CD4-positive, CD25-positive, alpha-beta regulatory T cell (primary cell): Measurements from ENCODE around the gene RAB6B. TPM values are rescaled to one million over a fixed set of nuclear protein-coding genes. Genes with fewer than 3 reads are reported as not detected.

Experiments
- ATAC-seq, 2 donors: fragments of 150-1000 bp; cut with Tn5 transposase; one replicate each; pipeline ENCODE4 v1.10.0; 2021; ENCODE audit warnings: low read depth in 2 of 2, moderate number of reproducible peaks in 2 of 2, moderate library complexity in 1 of 2
- DNase-seq, 3 donors: peaks; one replicate each; pipeline versions ENCODE4 v3.0.0 to v3.0.0-alpha.2; 2012 to 2022; ENCODE audit warnings: mixed read lengths in 1 of 3
- H3K27ac ChIP-seq: one replicate; pipeline ENCODE4 v1.7.0; 2013; ENCODE audit warnings: mild to moderate bottlenecking, low read length; ENCODE audit not compliant: insufficient read depth, poor library complexity, severe bottlenecking
- H3K27me3 ChIP-seq: one replicate; pipeline ENCODE4 v1.7.0; 2013; ENCODE audit warnings: low read length; ENCODE audit not compliant: control insufficient read depth, insufficient read depth
- H3K36me3 ChIP-seq: one replicate; pipeline ENCODE4 v1.7.0; 2013; ENCODE audit warnings: mild to moderate bottlenecking, low read length, moderate library complexity; ENCODE audit not compliant: control insufficient read depth, insufficient read depth
- H3K4me1 ChIP-seq: 2 replicates; pipeline ENCODE4 v1.7.0; 2013; ENCODE audit warnings: mild to moderate bottlenecking, low read length; ENCODE audit not compliant: insufficient read depth, control insufficient read depth, poor library complexity, severe bottlenecking
- H3K4me3 ChIP-seq: one replicate; pipeline ENCODE4 v1.7.0; 2013; ENCODE audit warnings: low read depth, mild to moderate bottlenecking, low read length, moderate library complexity
- H3K9me3 ChIP-seq, 2 experiments: 1 replicate in 1 of 2; 2 replicates in 1 of 2; pipeline ENCODE4 v1.7.0; 2013; ENCODE audit warnings: low read length in 2 of 2, mild to moderate bottlenecking in 1 of 2, moderate library complexity in 1 of 2; ENCODE audit not compliant: control insufficient read depth in 2 of 2
- H3K27ac Mint-ChIP-seq, 3 donors: one replicate each; pipeline ENCODE4 v1.8.0; 2020 to 2022; ENCODE audit warnings: mild to moderate bottlenecking in 3 of 3, mixed read lengths in 3 of 3, moderate library complexity in 2 of 3
- H3K27me3 Mint-ChIP-seq: one replicate; pipeline ENCODE4 v1.8.0; 2022; ENCODE audit warnings: mild to moderate bottlenecking, mixed read lengths
- H3K36me3 Mint-ChIP-seq: one replicate; pipeline ENCODE4 v1.8.0; 2020; ENCODE audit warnings: mixed read lengths
- H3K4me1 Mint-ChIP-seq, 4 donors: one replicate each; pipeline ENCODE4 v1.8.0; 2020 to 2022; ENCODE audit warnings: mixed read lengths in 4 of 4, mild to moderate bottlenecking in 1 of 4
- H3K4me3 Mint-ChIP-seq, 4 donors: one replicate each; pipeline ENCODE4 v1.8.0; 2020 to 2022; ENCODE audit warnings: mild to moderate bottlenecking in 4 of 4, mixed read lengths in 4 of 4, moderate library complexity in 3 of 4
- H3K9me3 Mint-ChIP-seq, 7 donors: one replicate each; pipeline ENCODE4 v1.8.0; 2020 to 2022; ENCODE audit warnings: mixed read lengths in 7 of 7, mild to moderate bottlenecking in 3 of 7, moderate library complexity in 2 of 7
- polyA plus RNA-seq, 4 donors: library from polyadenylated mRNA; unstranded; fragments of 300-500 nt; fragmentation: Illumina TruSeq; gene quantifications; one replicate each; pipeline ENCODE4 v1.2.3, GENCODE V29; 2021
- total RNA-seq: library from RNA; stranded (reverse); gene quantifications from one replicate; pipeline ENCODE4 v1.2.3, GENCODE V29; 2022

Gene RAB6B
- total and polyA plus RNA-seq, 5 donors from 2014 or later: 0.16 to 0.94 (median 0.31) TPM

DNA sequence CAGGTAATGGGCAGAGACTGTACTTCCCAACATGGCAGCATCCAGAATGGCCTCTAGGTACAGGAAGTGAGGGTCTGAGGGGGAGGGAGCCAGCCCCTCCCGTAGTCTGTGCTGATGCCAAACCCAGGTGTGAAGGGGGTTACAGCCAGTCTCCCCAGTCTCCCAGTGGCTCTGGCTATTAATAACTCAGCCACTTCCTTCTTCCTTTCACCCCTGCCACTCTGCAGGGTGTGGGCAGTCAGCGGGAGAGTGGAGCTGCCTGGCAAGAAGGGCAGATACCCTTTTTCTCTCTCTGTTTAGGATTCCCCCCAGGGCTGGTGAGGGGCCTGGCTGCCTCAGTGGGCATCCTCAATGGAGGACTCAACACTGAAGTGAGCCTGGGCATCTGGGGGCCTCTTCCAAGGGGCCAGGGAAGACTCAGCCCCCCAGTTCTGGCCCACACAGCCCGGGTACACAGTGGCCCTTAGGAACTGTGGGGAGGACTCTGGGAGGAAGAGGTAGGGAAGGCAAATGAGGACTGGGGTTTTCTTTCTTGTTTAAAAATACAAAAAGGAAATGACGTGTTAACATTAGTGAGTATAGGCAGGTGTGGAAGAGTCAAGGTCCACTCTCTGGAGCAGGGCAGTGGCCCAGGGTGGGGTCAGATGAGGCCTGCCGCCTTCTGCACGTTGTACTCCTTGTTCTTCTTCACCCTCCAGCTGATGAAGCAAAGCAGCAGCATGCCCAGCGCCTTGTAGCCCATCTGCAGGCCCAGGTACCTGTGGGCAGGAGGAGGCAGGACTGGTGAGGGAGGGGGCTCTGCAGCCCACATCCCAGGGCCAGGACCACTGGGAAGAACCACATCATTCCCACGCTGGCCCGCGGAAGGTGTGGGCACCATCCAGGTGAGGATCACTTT lies 38.6 kb upstream of the RAB6B start:
- H3K9me3 Mint-ChIP-seq: no peaks in the 10 kb centered on the region
- no peaks in the 10 kb centered on the region for H3K9me3 ChIP-seq
- H3K27me3 ChIP-seq: no peaks in the 10 kb centered on the region
- no peaks in the 10 kb centered on the region for H3K36me3 ChIP-seq
- no peak overlapping the region for H3K4me3 ChIP-seq
- H3K4me3 Mint-ChIP-seq: no peak overlapping the region
- DNase-seq (no peak), ATAC-seq (no peak)
- H3K27ac Mint-ChIP-seq: no peak overlapping the region
- H3K27me3 Mint-ChIP-seq: peaks cover 19% of the 10 kb centered on the region
- H3K4me1 Mint-ChIP-seq: no peaks in the 10 kb centered on the region
- no peak overlapping the region for H3K27ac ChIP-seq
- no peaks in the 10 kb centered on the region for H3K4me1 ChIP-seq
- no peaks in the 10 kb centered on the region for H3K36me3 Mint-ChIP-seq

DNA sequence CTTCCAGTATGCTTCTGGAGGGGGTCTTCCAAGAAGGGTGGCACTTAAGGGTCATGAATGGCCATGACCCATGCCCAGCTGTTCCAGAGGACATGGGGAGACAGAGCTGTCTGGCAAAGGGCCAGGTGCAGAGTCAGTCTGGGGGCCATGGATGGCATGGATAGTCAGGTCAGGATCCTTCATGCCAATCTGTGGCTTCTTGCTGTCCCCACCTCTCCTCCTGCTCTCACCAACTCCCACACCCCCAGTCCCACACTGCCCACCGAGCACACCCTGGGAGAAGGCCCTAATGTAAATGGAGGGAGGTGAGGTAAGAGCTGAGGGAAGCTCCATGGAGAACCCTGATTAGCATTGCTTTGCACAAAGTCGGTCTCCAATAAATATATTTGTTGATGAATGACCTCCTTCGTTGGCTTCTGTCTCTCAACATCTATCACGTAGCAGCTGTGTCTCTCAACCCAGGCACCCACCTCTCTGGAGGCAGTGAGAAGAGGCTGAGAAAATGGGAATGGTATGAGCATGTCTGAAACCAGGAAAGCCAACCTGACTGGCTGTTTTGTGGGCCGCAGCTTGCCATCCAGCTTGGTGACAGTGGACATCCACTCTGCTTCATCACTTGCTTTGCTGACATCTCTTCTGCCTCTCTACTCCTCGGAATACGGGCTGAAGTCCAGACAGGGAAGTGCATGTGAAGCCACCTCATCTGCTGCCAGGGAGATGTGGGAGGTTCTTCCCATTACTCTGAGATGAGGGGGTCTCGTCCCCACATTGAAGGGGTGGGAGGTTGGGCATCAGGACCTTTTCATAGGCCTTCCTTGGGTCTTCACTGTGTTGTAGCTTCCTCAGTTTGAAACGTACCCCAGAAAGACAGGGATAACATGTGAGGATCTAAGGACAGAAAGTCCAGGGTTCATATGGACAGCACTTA lies 37.7 kb upstream of the RAB6B start:
- Histone ChIP-seq H3K27ac (no peak overlapping the region), H3K4me3 (no peak overlapping the region), H3K27me3 (no peaks in the 10 kb centered on the region), H3K36me3 (no peaks in the 10 kb centered on the region), H3K4me1 (no peaks in the 10 kb centered on the region), H3K9me3 (no peaks in the 10 kb centered on the region)
- Mint-ChIP-seq H3K4me1 (peaks cover 0 to 4% (median 0%) of the 10 kb centered on the region in 4 donors), H3K9me3 (no peaks in the 10 kb centered on the region), H3K27me3 (peaks cover 28% of the 10 kb centered on the region), H3K27ac (no peak overlapping the region), H3K4me3 (no peak overlapping the region), H3K36me3 (no peaks in the 10 kb centered on the region)
- ATAC-seq (no peak), DNase-seq (no peak)

DNA sequence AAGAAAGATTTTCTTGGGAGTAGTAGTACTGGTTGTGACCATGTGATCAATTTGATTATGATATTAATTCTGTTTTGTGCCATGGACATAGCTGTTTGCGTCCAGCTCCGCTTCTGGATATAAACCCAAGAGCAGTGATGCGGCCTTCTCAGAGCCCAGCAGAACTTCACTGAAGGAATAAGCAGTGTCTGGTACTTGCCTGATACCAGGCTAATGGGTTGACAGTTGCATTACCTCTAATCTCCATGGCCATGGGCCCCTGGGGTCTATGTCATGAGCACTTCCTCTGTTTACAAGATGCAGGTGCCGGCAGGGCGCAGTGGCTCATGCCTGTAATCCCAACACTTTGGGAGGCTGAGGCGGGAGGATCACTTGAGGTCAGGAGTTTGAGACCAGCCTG lies 36.3 kb upstream of the RAB6B start:
- Mint-ChIP-seq H3K27me3 (peaks cover 30% of the 10 kb centered on the region), H3K4me3 (no peak overlapping the region), H3K4me1 (peaks cover 0 to 14% (median 5%) of the 10 kb centered on the region in 4 donors), H3K27ac (no peak overlapping the region), H3K36me3 (no peaks in the 10 kb centered on the region), H3K9me3 (no peaks in the 10 kb centered on the region)
- Histone ChIP-seq H3K4me3 (no peak overlapping the region), H3K27me3 (no peaks in the 10 kb centered on the region), H3K27ac (no peak overlapping the region), H3K4me1 (peaks cover 12% of the 10 kb centered on the region), H3K9me3 (no peaks in the 10 kb centered on the region), H3K36me3 (no peaks in the 10 kb centered on the region)
- ATAC-seq (no peak), DNase-seq (no peak)

DNA sequence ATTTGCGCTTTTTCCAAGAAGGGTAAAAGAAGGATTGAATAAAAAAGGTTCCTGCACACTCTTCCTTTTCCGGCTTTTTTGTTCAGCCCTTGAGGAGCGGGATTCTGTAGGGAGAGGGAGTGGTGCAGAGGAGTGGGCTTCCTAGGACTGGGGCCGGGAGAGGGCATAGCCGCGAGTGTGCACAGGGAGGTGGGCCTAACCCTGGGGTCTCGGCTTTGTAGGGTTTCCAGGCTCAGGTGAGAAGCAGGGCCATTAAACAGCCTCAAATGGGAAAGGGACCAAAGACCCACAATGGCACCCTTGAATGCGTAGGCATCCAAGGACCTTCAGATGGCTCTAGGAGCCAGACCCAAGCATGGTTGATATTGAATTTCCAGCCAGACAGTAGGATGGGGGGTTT lies 35.4 kb upstream of the RAB6B start:
- H3K4me1 Mint-ChIP-seq: peaks cover 0 to 18% (median 7%) of the 10 kb centered on the region in 4 donors
- H3K27ac Mint-ChIP-seq: no peak overlapping the region
- H3K9me3 ChIP-seq: no peaks in the 10 kb centered on the region
- DNase-seq (no peak), ATAC-seq (no peak)
- peaks cover 15% of the 10 kb centered on the region for H3K4me1 ChIP-seq
- H3K27ac ChIP-seq: no peak overlapping the region
- H3K9me3 Mint-ChIP-seq: no peaks in the 10 kb centered on the region
- no peak overlapping the region for H3K4me3 ChIP-seq
- no peaks in the 10 kb centered on the region for H3K36me3 Mint-ChIP-seq
- H3K36me3 ChIP-seq: no peaks in the 10 kb centered on the region
- H3K27me3 Mint-ChIP-seq: peaks cover 31% of the 10 kb centered on the region
- no peak overlapping the region for H3K4me3 Mint-ChIP-seq
- no peaks in the 10 kb centered on the region for H3K27me3 ChIP-seq

DNA sequence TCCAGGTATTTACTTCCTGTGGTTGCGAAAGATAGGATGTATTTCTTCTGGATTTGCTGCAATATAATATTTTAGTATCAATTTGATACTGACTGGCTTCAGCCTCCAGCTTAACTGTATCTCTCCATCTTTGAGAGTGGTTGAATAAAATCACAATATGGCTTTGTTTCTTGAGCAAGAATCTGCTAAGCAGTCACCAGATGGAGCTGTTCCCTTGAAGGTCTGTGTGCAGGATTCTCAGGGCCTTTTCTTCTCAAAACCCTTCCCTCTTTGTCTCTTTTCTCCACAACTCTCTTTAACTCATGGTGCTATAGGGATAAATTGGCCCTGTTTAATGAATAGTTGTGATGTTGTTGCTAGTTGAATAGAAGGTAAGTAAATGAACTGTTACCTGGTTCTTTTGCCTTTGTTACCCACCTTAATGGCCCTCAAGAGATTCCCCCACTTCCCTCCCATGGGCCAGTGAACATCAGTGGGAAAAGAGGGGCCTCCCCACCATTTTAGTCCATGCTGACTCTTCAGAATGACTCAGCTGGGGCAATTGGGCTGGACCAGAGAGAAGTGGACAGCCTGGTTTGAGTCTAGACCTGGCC lies 34.8 kb upstream of the RAB6B start:
- Histone ChIP-seq H3K36me3 (no peaks in the 10 kb centered on the region), H3K4me3 (no peak overlapping the region), H3K9me3 (no peaks in the 10 kb centered on the region), H3K27ac (no peak overlapping the region), H3K27me3 (no peaks in the 10 kb centered on the region), H3K4me1 (peaks cover 15% of the 10 kb centered on the region)
- ATAC-seq (no peak), DNase-seq (peak in 1 of 3 donors; percentile 41)
- Mint-ChIP-seq H3K4me3 (peak overlapping the region in 1 of 4 donors; percentile 33), H3K9me3 (no peaks in the 10 kb centered on the region), H3K4me1 (peaks cover 0 to 18% (median 7%) of the 10 kb centered on the region in 4 donors), H3K27me3 (peaks cover 32% of the 10 kb centered on the region), H3K36me3 (no peaks in the 10 kb centered on the region), H3K27ac (no peak overlapping the region)

DNA sequence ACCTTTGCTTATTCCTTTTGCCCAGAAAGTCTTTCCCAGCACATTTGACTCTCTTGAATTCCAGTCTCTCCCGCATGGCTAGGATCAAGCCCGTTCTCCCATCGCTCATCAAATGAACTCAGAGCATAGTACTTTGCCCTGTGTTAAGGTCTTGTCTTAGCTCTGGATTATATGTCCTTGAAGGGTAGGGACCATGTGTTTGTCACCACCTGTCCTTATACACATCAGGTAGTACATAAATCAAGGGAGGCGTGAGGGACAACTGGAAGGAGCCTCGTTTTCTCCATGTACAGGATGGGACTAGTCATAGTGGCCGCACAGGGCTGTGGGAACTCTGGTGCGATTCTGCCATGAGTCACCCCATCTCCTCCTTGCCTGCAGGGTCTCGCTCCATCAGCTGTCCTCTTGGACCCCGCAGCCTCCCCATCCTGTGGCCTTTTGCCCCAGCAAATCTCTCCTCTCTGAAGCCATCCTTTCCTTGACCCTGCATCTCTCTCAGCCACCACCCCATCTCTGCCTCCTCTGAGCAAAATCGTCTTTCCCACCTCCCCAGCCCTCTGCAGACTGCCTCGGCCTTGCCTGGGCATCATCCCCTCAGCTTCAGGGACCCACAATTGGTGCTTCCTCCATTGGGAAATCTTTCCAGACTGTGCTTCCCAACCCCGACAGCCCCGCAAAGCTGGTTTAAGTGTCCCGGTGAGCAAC lies 33.4 kb upstream of the RAB6B start:
- Mint-ChIP-seq H3K27me3 (peaks cover 36% of the 10 kb centered on the region), H3K27ac (peak overlapping the region in 2 of 3 donors; percentile 53 to 54), H3K36me3 (no peaks in the 10 kb centered on the region), H3K4me3 (peak overlapping the region in 3 of 4 donors; percentile 18 to 46 (median 41)), H3K9me3 (no peaks in the 10 kb centered on the region), H3K4me1 (peaks cover 0 to 18% (median 7%) of the 10 kb centered on the region in 4 donors)
- no peaks in the 10 kb centered on the region for H3K9me3 ChIP-seq
- no peak overlapping the region for H3K27ac ChIP-seq
- no peak overlapping the region for H3K4me3 ChIP-seq
- DNase-seq: no peak
- no peaks in the 10 kb centered on the region for H3K36me3 ChIP-seq
- no peaks in the 10 kb centered on the region for H3K27me3 ChIP-seq
- peaks cover 15% of the 10 kb centered on the region for H3K4me1 ChIP-seq
- ATAC-seq: no peak
